ENCODE results near the gene ADARB2.

Gene ADARB2

GRCh38 chr10:1504940-1505339 is 232.4 kb downstream of the ADARB2 start:
- WGBS, 2 donors (ENCODE audit: extremely low coverage in 2 of 2, insufficient read length in 2 of 2, insufficient replicate concordance in 1 of 2), result no CpG with 5 or more reads among the region's 8 CpGs

GRCh38 chr10:1504286-1504685 is 233.0 kb downstream of the ADARB2 start:
- Histone ChIP-seq H2BK120ac (ENCODE audit: low read depth, low read length) (no peak overlapping the region), H3K18ac (ENCODE audit: low read length) (no peak overlapping the region), H3K4ac (ENCODE audit: low read length) (no peak overlapping the region), H2AFZ (ENCODE audit: low read length) (no peak overlapping the region), H3K27ac (replicated peaks; ENCODE audit: low read length) (no peak overlapping the region), H3K27me3 (ENCODE audit: control insufficient read depth in 3 of 3, insufficient read depth in 3 of 3, low read depth in 1 of 3, low read length in 3 of 3) (no peaks in the 10 kb centered on the region), H3K4me2 (ENCODE audit: insufficient read depth, low read length, poor library complexity, severe bottlenecking) (no peak overlapping the region), H2BK15ac (ENCODE audit: low read length) (no peak overlapping the region), H2AK5ac (ENCODE audit: low read depth, low read length) (no peak overlapping the region), H2BK12ac (ENCODE audit: low read length) (no peak overlapping the region), H2BK5ac (ENCODE audit: low read length) (no peak overlapping the region), H4K8ac (ENCODE audit: low read depth, low read length) (no peak overlapping the region), H3K4me1 (ENCODE audit: control insufficient read depth in 2 of 2, insufficient read depth in 1 of 2, low read depth in 1 of 2, low read length in 2 of 2) (no peaks in the 10 kb centered on the region), H3K9ac (ENCODE audit: low read depth, low read length, poor library complexity) (no peak overlapping the region), H3K79me1 (ENCODE audit: low read depth, low read length) (no peaks in the 10 kb centered on the region), H3K9me3 (replicated peaks in 1 of 2; ENCODE audit: control insufficient read depth in 2 of 2, insufficient read depth in 1 of 2, low read depth in 1 of 2, low read length in 2 of 2) (peaks cover 0 to 2% of the 10 kb centered on the region in 2 donors), H4K91ac (ENCODE audit: low read depth, low read length, poor library complexity) (no peak overlapping the region), H3K4me3 (ENCODE audit: low read length in 2 of 2) (no peak overlapping the region), H3K14ac (ENCODE audit: low read length) (peak overlapping the region; percentile 72), H3K36me3 (replicated peaks in 1 of 2; ENCODE audit: control insufficient read depth in 2 of 2, insufficient read depth in 2 of 2, low read length in 2 of 2) (no peaks in the 10 kb centered on the region), H3K23ac (ENCODE audit: low read depth, low read length, poor library complexity) (no peak overlapping the region)
- no peak for DNase-seq (ENCODE audit: low spot score)
- no CpG with 5 or more reads among the region's 15 CpGs for WGBS, 2 donors (ENCODE audit: extremely low coverage in 2 of 2, insufficient read length in 2 of 2, insufficient replicate concordance in 1 of 2)

More at GRCh38 chr10:1504940-1505339, 232.4 kb downstream of the ADARB2 start:
- no peak overlapping the region for H2BK5ac ChIP-seq (ENCODE audit: low read length)
- H3K14ac ChIP-seq (ENCODE audit: low read length), result peak overlapping the region; percentile 10
- H4K8ac ChIP-seq (ENCODE audit: low read depth, low read length), result no peak overlapping the region
- H3K9ac ChIP-seq (ENCODE audit: low read depth, low read length, poor library complexity), result no peak overlapping the region
- no peak overlapping the region for H3K27ac ChIP-seq (replicated peaks; ENCODE audit: low read length)
- H2BK12ac ChIP-seq (ENCODE audit: low read length), result no peak overlapping the region
- no peak overlapping the region for H2AFZ ChIP-seq (ENCODE audit: low read length)
- no peak overlapping the region for H3K4ac ChIP-seq (ENCODE audit: low read length)
- no peak overlapping the region for H2BK15ac ChIP-seq (ENCODE audit: low read length)
- peaks cover 0 to 2% of the 10 kb centered on the region in 2 donors for H3K9me3 ChIP-seq (replicated peaks in 1 of 2; ENCODE audit: control insufficient read depth in 2 of 2, insufficient read depth in 1 of 2, low read depth in 1 of 2, low read length in 2 of 2)
- no peak overlapping the region for H3K18ac ChIP-seq (ENCODE audit: low read length)
- no peak for DNase-seq (ENCODE audit: low spot score)
- no peak overlapping the region for H4K91ac ChIP-seq (ENCODE audit: low read depth, low read length, poor library complexity)
- H2AK5ac ChIP-seq (ENCODE audit: low read depth, low read length), result no peak overlapping the region
- no peak overlapping the region for H3K23ac ChIP-seq (ENCODE audit: low read depth, low read length, poor library complexity)
- H3K36me3 ChIP-seq (replicated peaks in 1 of 2; ENCODE audit: control insufficient read depth in 2 of 2, insufficient read depth in 2 of 2, low read length in 2 of 2), result no peaks in the 10 kb centered on the region
- no peak overlapping the region for H2BK120ac ChIP-seq (ENCODE audit: low read depth, low read length)
- peak overlapping the region in 1 of 2 donors; percentile 69 for H3K4me3 ChIP-seq (ENCODE audit: low read length in 2 of 2)
- no peaks in the 10 kb centered on the region for H3K4me1 ChIP-seq (ENCODE audit: control insufficient read depth in 2 of 2, insufficient read depth in 1 of 2, low read depth in 1 of 2, low read length in 2 of 2)
- H3K27me3 ChIP-seq (ENCODE audit: control insufficient read depth in 3 of 3, insufficient read depth in 3 of 3, low read depth in 1 of 3, low read length in 3 of 3), result no peaks in the 10 kb centered on the region
- H3K79me1 ChIP-seq (ENCODE audit: low read depth, low read length), result no peaks in the 10 kb centered on the region
- H3K4me2 ChIP-seq (ENCODE audit: insufficient read depth, low read length, poor library complexity, severe bottlenecking), result no peak overlapping the region

GRCh38 chr10:1502451-1502850 is 234.9 kb downstream of the ADARB2 start:
- Histone ChIP-seq H3K18ac (ENCODE audit: low read length) (no peak overlapping the region), H3K4ac (ENCODE audit: low read length) (no peak overlapping the region), H3K36me3 (replicated peaks in 1 of 2; ENCODE audit: control insufficient read depth in 2 of 2, insufficient read depth in 2 of 2, low read length in 2 of 2) (no peaks in the 10 kb centered on the region), H3K4me1 (ENCODE audit: control insufficient read depth in 2 of 2, insufficient read depth in 1 of 2, low read depth in 1 of 2, low read length in 2 of 2) (no peaks in the 10 kb centered on the region), H3K23ac (ENCODE audit: low read depth, low read length, poor library complexity) (no peak overlapping the region), H3K79me1 (ENCODE audit: low read depth, low read length) (no peaks in the 10 kb centered on the region), H2BK15ac (ENCODE audit: low read length) (no peak overlapping the region), H3K14ac (ENCODE audit: low read length) (no peak overlapping the region), H2BK12ac (ENCODE audit: low read length) (no peak overlapping the region), H3K4me3 (ENCODE audit: low read length in 2 of 2) (no peak overlapping the region), H3K9ac (ENCODE audit: low read depth, low read length, poor library complexity) (no peak overlapping the region), H3K27me3 (ENCODE audit: control insufficient read depth in 3 of 3, insufficient read depth in 3 of 3, low read depth in 1 of 3, low read length in 3 of 3) (no peaks in the 10 kb centered on the region), H3K9me3 (replicated peaks in 1 of 2; ENCODE audit: control insufficient read depth in 2 of 2, insufficient read depth in 1 of 2, low read depth in 1 of 2, low read length in 2 of 2) (peaks cover 0 to 2% of the 10 kb centered on the region in 2 donors), H4K8ac (ENCODE audit: low read depth, low read length) (no peak overlapping the region), H2BK5ac (ENCODE audit: low read length) (no peak overlapping the region), H2BK120ac (ENCODE audit: low read depth, low read length) (no peak overlapping the region), H3K4me2 (ENCODE audit: insufficient read depth, low read length, poor library complexity, severe bottlenecking) (no peak overlapping the region), H2AFZ (ENCODE audit: low read length) (no peak overlapping the region), H2AK5ac (ENCODE audit: low read depth, low read length) (no peak overlapping the region), H4K91ac (ENCODE audit: low read depth, low read length, poor library complexity) (no peak overlapping the region), H3K27ac (replicated peaks; ENCODE audit: low read length) (no peak overlapping the region)
- no CpG with 5 or more reads among the region's 5 CpGs for WGBS, 2 donors (ENCODE audit: extremely low coverage in 2 of 2, insufficient read length in 2 of 2, insufficient replicate concordance in 1 of 2)
- no peak for DNase-seq (ENCODE audit: low spot score)

- Histone ChIP-seq H3K9ac (ENCODE audit: low read depth, low read length, poor library complexity) (no peak overlapping the region), H3K79me1 (ENCODE audit: low read depth, low read length) (no peaks in the 10 kb centered on the region), H3K27me3 (ENCODE audit: control insufficient read depth in 3 of 3, insufficient read depth in 3 of 3, low read depth in 1 of 3, low read length in 3 of 3) (no peaks in the 10 kb centered on the region), H2AK5ac (ENCODE audit: low read depth, low read length) (no peak overlapping the region), H3K18ac (ENCODE audit: low read length) (no peak overlapping the region), H2BK120ac (ENCODE audit: low read depth, low read length) (no peak overlapping the region), H2BK12ac (ENCODE audit: low read length) (no peak overlapping the region), H4K8ac (ENCODE audit: low read depth, low read length) (no peak overlapping the region), H3K4ac (ENCODE audit: low read length) (no peak overlapping the region), H3K23ac (ENCODE audit: low read depth, low read length, poor library complexity) (no peak overlapping the region), H3K4me3 (ENCODE audit: low read length in 2 of 2) (no peak overlapping the region), H2BK15ac (ENCODE audit: low read length) (no peak overlapping the region), H4K91ac (ENCODE audit: low read depth, low read length, poor library complexity) (no peak overlapping the region), H3K4me2 (ENCODE audit: insufficient read depth, low read length, poor library complexity, severe bottlenecking) (no peak overlapping the region), H3K9me3 (replicated peaks in 1 of 2; ENCODE audit: control insufficient read depth in 2 of 2, insufficient read depth in 1 of 2, low read depth in 1 of 2, low read length in 2 of 2) (no peaks in the 10 kb centered on the region), H3K36me3 (replicated peaks in 1 of 2; ENCODE audit: control insufficient read depth in 2 of 2, insufficient read depth in 2 of 2, low read length in 2 of 2) (no peaks in the 10 kb centered on the region), H3K27ac (replicated peaks; ENCODE audit: low read length) (no peak overlapping the region), H3K14ac (ENCODE audit: low read length) (no peak overlapping the region), H2AFZ (ENCODE audit: low read length) (no peak overlapping the region), H2BK5ac (ENCODE audit: low read length) (no peak overlapping the region), H3K4me1 (ENCODE audit: control insufficient read depth in 2 of 2, insufficient read depth in 1 of 2, low read depth in 1 of 2, low read length in 2 of 2) (no peaks in the 10 kb centered on the region)
- no peak for DNase-seq (ENCODE audit: low spot score)
- WGBS, 2 donors (ENCODE audit: extremely low coverage in 2 of 2, insufficient read length in 2 of 2, insufficient replicate concordance in 1 of 2), result 100% methylated on average over 3 of the region's 3 CpGs
Observed at GRCh38 chr10:1499359-1499957, 237.9 kb downstream of the ADARB2 start.
